Upper lobe of left lung (tissue), 4 donors: ENCODE measurements around the gene SLC6A17.

ENCODE experiments used
- CTCF ChIP-seq, 6 experiments: fragments of 450-650 bp in 4 of 6; fragments of 200-600 bp in 2 of 6; sonication (generic) in 2 of 6; IDR thresholded peaks; one replicate each; pipeline ENCODE4 v1.5.1; 2016 to 2019; ENCODE audit warnings: antibody characterized with exemption in 6 of 6
- EP300 ChIP-seq, 4 donors: sonication (generic); formaldehyde crosslinking; IDR thresholded peaks; one replicate each; pipeline ENCODE4 v1.5.1; 2017; ENCODE audit warnings: antibody characterized with exemption in 4 of 4, control low read depth in 2 of 4
- POLR2A ChIP-seq, 4 donors: fragments of 450-650 bp; IDR thresholded peaks; one replicate each; pipeline ENCODE4 v1.5.1; 2016 to 2017; ENCODE audit warnings: antibody characterized with exemption in 4 of 4, mild to moderate bottlenecking in 2 of 4

DNA sequence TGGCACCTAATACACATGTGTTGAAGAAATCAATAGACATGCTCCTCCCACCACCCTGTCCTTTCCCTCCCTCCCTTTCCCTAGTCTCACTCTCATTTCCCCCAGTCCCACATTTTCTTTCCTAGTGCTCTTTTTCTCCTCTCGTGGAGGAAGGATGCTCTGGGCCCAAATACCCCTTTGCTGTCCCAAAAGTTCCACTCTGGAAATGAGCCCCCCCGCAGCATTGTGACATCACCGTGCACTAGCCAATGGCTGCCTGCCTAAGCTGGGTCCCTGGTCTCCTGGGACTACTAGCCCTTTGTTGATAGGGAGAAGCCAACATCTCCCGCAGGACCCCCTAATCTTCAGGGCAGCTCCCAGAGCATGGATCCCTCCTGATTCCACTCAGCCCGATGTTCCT, 38.2 kb upstream of the SLC6A17 start, which contains the start of gene UBL4B:
- TF ChIP-seq CTCF (IDR thresholded peaks at IDR 0.05) (no peak), POLR2A (IDR thresholded peaks at IDR 0.05) (no peak), EP300 (IDR thresholded peaks at IDR 0.05) (no peak)
